DND-41 (cell line): Measurements from ENCODE around the gene HOOK2.

Experiments
- ATAC-seq: fragments of 200-7000 bp; cut with Tn5 transposase; 3 replicates; pipeline ENCODE4 v1.9.1; 2021; ENCODE audit warnings: low read depth; ENCODE audit not compliant: insufficient read depth
- DNase-seq: peaks from one replicate; pipeline ENCODE4 v3.0.0-alpha.2; 2020
- H2AFZ ChIP-seq: 2 replicates; pipeline ENCODE4 v1.6.0; 2012; ENCODE audit warnings: low read depth, low read length
- H3K27ac ChIP-seq: 2 replicates; pipeline ENCODE4 v1.5.1; 2012; ENCODE audit warnings: low read length, inconsistent platforms
- H3K27me3 ChIP-seq: fragments of 200-600 bp; sonication (generic); 2 replicates; pipeline ENCODE4 v1.6.0; 2012; ENCODE audit warnings: low read length, mild to moderate bottlenecking, inconsistent platforms; ENCODE audit not compliant: insufficient read depth, poor library complexity
- H3K36me3 ChIP-seq: 2 replicates; pipeline ENCODE4 v1.5.1; 2012; ENCODE audit warnings: low read length, inconsistent platforms; ENCODE audit not compliant: insufficient read depth
- H3K4me1 ChIP-seq: 2 replicates; pipeline ENCODE4 v1.5.1; 2012; ENCODE audit warnings: mild to moderate bottlenecking, low read length; ENCODE audit not compliant: insufficient read depth
- H3K4me2 ChIP-seq: 2 replicates; pipeline ENCODE4 v1.6.0; 2012; ENCODE audit warnings: mild to moderate bottlenecking, moderate library complexity, low read length, inconsistent platforms; ENCODE audit not compliant: insufficient read depth
- H3K4me3 ChIP-seq, 2 experiments: fragments of 200-600 bp in 1 of 2; shearing (Covaris generic) in 1 of 2; 2 replicates each; pipeline ENCODE4 v1.5.1; 2012 to 2016; ENCODE audit warnings: inconsistent platforms in 2 of 2, low read length in 2 of 2, mild to moderate bottlenecking in 2 of 2, low read depth in 1 of 2, moderate library complexity in 1 of 2
- H3K79me2 ChIP-seq: 2 replicates; pipeline ENCODE4 v1.6.0; 2012; ENCODE audit warnings: low read length, inconsistent platforms; ENCODE audit not compliant: insufficient read depth
- H3K9ac ChIP-seq: 2 replicates; pipeline ENCODE4 v1.6.0; 2012; ENCODE audit warnings: low read depth, mild to moderate bottlenecking, inconsistent platforms, low read length, moderate library complexity
- H3K9me3 ChIP-seq: 2 replicates; pipeline ENCODE4 v1.5.1; 2012; ENCODE audit warnings: low read length, moderate library complexity, mild to moderate bottlenecking, inconsistent platforms; ENCODE audit not compliant: insufficient read depth, severe bottlenecking
- H4K20me1 ChIP-seq: 2 replicates; pipeline ENCODE4 v1.6.0; 2012; ENCODE audit warnings: low read length; ENCODE audit not compliant: insufficient read depth
- EZH2 ChIP-seq: IDR thresholded peaks from 3 replicates; pipeline ENCODE4 v1.6.1; 2012; ENCODE audit warnings: borderline replicate concordance, low read depth, mild to moderate bottlenecking, moderate library complexity, low read length, inconsistent platforms; ENCODE audit not compliant: severe bottlenecking
- TF ChIP-seq, protein P1 (sequence below): IDR thresholded peaks from 2 replicates; pipeline ENCODE4 v1.5.1; 2012; ENCODE audit warnings: borderline replicate concordance, low read length, moderate library complexity, mild to moderate bottlenecking; ENCODE audit not compliant: poor library complexity, severe bottlenecking; ENCODE audit errors: extremely low read depth

Gene HOOK2

DNA sequence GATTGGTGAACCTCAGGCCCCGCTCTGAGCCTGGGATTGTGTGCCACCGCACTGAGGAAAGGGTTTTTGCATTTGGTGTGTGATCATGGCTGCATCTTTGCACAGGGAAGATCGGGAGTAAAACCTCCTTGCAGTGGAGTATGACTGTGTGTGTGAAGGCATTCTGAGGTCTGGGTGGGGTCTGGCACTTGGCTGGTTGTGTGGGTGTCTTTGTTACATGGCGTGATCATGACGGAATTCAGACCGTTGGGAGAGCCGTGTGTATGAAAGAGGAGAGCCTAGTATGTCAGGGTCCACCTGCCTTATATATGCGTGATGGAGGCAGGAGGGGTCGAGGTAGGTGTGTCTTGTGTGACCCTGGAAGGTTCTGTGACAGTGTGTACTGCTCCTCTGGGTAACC is 24.5 kb downstream of the HOOK2 start:
- H3K27ac ChIP-seq: no peak overlapping the region
- H3K27me3 ChIP-seq: no peaks in the 10 kb centered on the region
- H3K4me3 ChIP-seq: no peak overlapping the region
- TF ChIP-seq, protein P1, sequence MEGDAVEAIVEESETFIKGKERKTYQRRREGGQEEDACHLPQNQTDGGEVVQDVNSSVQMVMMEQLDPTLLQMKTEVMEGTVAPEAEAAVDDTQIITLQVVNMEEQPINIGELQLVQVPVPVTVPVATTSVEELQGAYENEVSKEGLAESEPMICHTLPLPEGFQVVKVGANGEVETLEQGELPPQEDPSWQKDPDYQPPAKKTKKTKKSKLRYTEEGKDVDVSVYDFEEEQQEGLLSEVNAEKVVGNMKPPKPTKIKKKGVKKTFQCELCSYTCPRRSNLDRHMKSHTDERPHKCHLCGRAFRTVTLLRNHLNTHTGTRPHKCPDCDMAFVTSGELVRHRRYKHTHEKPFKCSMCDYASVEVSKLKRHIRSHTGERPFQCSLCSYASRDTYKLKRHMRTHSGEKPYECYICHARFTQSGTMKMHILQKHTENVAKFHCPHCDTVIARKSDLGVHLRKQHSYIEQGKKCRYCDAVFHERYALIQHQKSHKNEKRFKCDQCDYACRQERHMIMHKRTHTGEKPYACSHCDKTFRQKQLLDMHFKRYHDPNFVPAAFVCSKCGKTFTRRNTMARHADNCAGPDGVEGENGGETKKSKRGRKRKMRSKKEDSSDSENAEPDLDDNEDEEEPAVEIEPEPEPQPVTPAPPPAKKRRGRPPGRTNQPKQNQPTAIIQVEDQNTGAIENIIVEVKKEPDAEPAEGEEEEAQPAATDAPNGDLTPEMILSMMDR: no peak
- TF ChIP-seq EZH2: no peak
- peaks cover 24% of the 10 kb centered on the region for H3K36me3 ChIP-seq
- H3K9ac ChIP-seq: no peak overlapping the region
- H3K4me2 ChIP-seq: no peak overlapping the region
- no peak overlapping the region for H2AFZ ChIP-seq
- H3K9me3 ChIP-seq: peaks cover 13% of the 10 kb centered on the region
- H3K79me2 ChIP-seq: no peaks in the 10 kb centered on the region
- H4K20me1 ChIP-seq: no peaks in the 10 kb centered on the region
- ATAC-seq (no peak), DNase-seq (no peak)
- H3K4me1 ChIP-seq: no peaks in the 10 kb centered on the region

DNA sequence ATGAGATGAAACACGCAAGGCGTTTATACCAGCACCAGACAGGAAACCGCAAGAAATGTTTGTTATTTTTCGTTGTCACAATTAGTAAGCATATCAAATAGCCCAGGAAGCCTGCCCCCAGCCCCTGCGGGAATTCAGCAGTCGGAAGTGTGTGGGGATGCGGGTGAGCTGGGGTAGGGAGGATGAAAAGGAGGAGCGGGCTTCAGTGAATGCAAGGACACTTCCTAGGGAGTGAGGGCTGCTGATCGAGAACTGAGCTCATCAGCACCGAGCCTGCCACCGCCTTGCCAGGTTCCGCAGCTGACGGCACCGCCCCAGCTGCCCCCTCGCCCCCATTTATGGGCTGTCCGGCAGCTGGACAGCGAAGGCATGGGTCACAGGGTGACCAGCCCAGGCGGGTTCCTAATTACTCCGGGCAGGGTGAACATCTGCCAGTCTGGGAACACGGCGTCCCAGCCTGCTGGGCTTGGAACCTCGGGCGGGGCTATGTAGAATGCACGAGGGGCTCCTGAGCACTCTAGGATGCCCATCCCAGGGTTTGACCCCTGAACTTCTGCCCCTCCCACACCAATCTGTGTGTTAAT is 25.3 kb downstream of the HOOK2 start:
- DNase-seq (no peak), ATAC-seq (no peak)
- H3K27ac ChIP-seq: no peak overlapping the region
- no peak overlapping the region for H3K4me3 ChIP-seq
- no peaks in the 10 kb centered on the region for H4K20me1 ChIP-seq
- no peak overlapping the region for H3K9ac ChIP-seq
- peaks cover 13% of the 10 kb centered on the region for H3K9me3 ChIP-seq
- no peaks in the 10 kb centered on the region for H3K4me1 ChIP-seq
- TF ChIP-seq, protein P1: no peak
- TF ChIP-seq EZH2: no peak
- no peaks in the 10 kb centered on the region for H3K27me3 ChIP-seq
- H3K79me2 ChIP-seq: no peaks in the 10 kb centered on the region
- H3K4me2 ChIP-seq: no peak overlapping the region
- H3K36me3 ChIP-seq: peaks cover 32% of the 10 kb centered on the region
- no peak overlapping the region for H2AFZ ChIP-seq

GRCh38 chr19:12748489-12748888 is 26.9 kb downstream of the HOOK2 start:
- H2AFZ ChIP-seq: no peak overlapping the region
- H3K4me3 ChIP-seq: no peak overlapping the region
- no peaks in the 10 kb centered on the region for H3K4me1 ChIP-seq
- DNase-seq (no peak), ATAC-seq (peak; percentile 5; the same call in 1 of the 3 replicates)
- no peaks in the 10 kb centered on the region for H3K79me2 ChIP-seq
- peaks cover 40% of the 10 kb centered on the region for H3K36me3 ChIP-seq
- H3K27me3 ChIP-seq: no peaks in the 10 kb centered on the region
- H3K27ac ChIP-seq: no peak overlapping the region
- H4K20me1 ChIP-seq: no peaks in the 10 kb centered on the region
- H3K4me2 ChIP-seq: no peak overlapping the region
- no peak overlapping the region for H3K9ac ChIP-seq
- no peak for TF ChIP-seq EZH2
- TF ChIP-seq, protein P1: no peak
- peaks cover 13% of the 10 kb centered on the region for H3K9me3 ChIP-seq
